HUES48 (cell line): Measurements from ENCODE around the gene ZNF736.
"Not testable (repeated sequence)": the region's sequence is repeated elsewhere in the genome, so short reads cannot be mapped to it uniquely, and the experiment has no call there.

Experiments used
- H3K27ac ChIP-seq: one replicate; pipeline ENCODE4 v1.7.0; 2013; ENCODE audit warnings: low read depth, low read length, inconsistent platforms
- H3K27me3 ChIP-seq: 2 replicates; pipeline ENCODE4 v1.6.1; 2013; ENCODE audit warnings: mild to moderate bottlenecking, low read length; ENCODE audit not compliant: control insufficient read depth, insufficient read depth
- H3K36me3 ChIP-seq: 2 replicates; pipeline ENCODE4 v1.6.1; 2013; ENCODE audit warnings: low read length; ENCODE audit not compliant: control insufficient read depth, insufficient read depth
- H3K4me1 ChIP-seq: 2 replicates; pipeline ENCODE4 v1.6.1; 2013; ENCODE audit warnings: mild to moderate bottlenecking, low read length; ENCODE audit not compliant: control insufficient read depth, insufficient read depth
- H3K4me3 ChIP-seq: 2 replicates; pipeline ENCODE4 v1.5.1; 2013; ENCODE audit warnings: mild to moderate bottlenecking, low read depth, low read length
- H3K9ac ChIP-seq: 2 replicates; pipeline ENCODE4 v1.6.1; 2013; ENCODE audit warnings: mild to moderate bottlenecking, low read depth, low read length, moderate library complexity
- H3K9me3 ChIP-seq: 2 replicates; pipeline ENCODE4 v1.6.1; 2013; ENCODE audit warnings: low read length; ENCODE audit not compliant: control insufficient read depth, insufficient read depth

ZNF736 gene

GRCh38 chr7:64314566-64314965, 805 bp downstream of the ZNF736 start:
- Histone ChIP-seq H3K4me3 (peak overlapping the region; percentile 95), H3K4me1 (no peaks in the 10 kb centered on the region), H3K27ac (no peak overlapping the region), H3K36me3 (no peaks in the 10 kb centered on the region), H3K27me3 (no peaks in the 10 kb centered on the region), H3K9me3 (peaks cover 61% of the 10 kb centered on the region), H3K9ac (peak overlapping the region; percentile 94)

GRCh38 chr7:64316031-64316742, 2.4 kb downstream of the ZNF736 start:
- H3K4me3 ChIP-seq, H3K36me3 ChIP-seq, H3K9ac ChIP-seq, H3K4me1 ChIP-seq, H3K27me3 ChIP-seq, H3K27ac ChIP-seq: not testable (repeated sequence)
- H3K9me3 ChIP-seq, result peaks cover 62% of the 10 kb centered on the region

- H3K27ac ChIP-seq, result no peak overlapping the region
Measured at GRCh38 chr7:64320547-64321513, 7.1 kb downstream of the ZNF736 start.

GRCh38 chr7:64324166-64324565, 10.4 kb downstream of the ZNF736 start:
- H3K36me3 ChIP-seq, H3K9ac ChIP-seq, H3K27me3 ChIP-seq, H3K4me3 ChIP-seq, H3K27ac ChIP-seq, H3K4me1 ChIP-seq: not testable (repeated sequence)
- H3K9me3 ChIP-seq, result peaks cover 70% of the 10 kb centered on the region

More at GRCh38 chr7:64320547-64321513, 7.1 kb downstream of the ZNF736 start:
- Histone ChIP-seq H3K9me3 (peaks cover 64% of the 10 kb centered on the region), H3K9ac (no peak overlapping the region), H3K4me1 (no peaks in the 10 kb centered on the region), H3K27me3 (no peaks in the 10 kb centered on the region), H3K4me3 (no peak overlapping the region), H3K36me3 (no peaks in the 10 kb centered on the region)

GRCh38 chr7:64348713-64349210, 35.0 kb downstream of the ZNF736 start:
- H3K36me3 ChIP-seq, H3K4me3 ChIP-seq, H3K4me1 ChIP-seq, H3K9ac ChIP-seq, H3K27me3 ChIP-seq, H3K27ac ChIP-seq: not testable (repeated sequence)
- peaks cover 94% of the 10 kb centered on the region for H3K9me3 ChIP-seq

- Histone ChIP-seq H3K4me3 (no peak overlapping the region), H3K27ac (no peak overlapping the region), H3K9ac (no peak overlapping the region), H3K27me3 (no peaks in the 10 kb centered on the region), H3K36me3 (no peaks in the 10 kb centered on the region), H3K9me3 (peaks cover 89% of the 10 kb centered on the region), H3K4me1 (no peaks in the 10 kb centered on the region)
Measured at GRCh38 chr7:64359543-64359942, 45.8 kb downstream of the ZNF736 start.

GRCh38 chr7:64371116-64371515, 57.4 kb downstream of the ZNF736 start:
- no peak overlapping the region for H3K9ac ChIP-seq
- H3K27me3 ChIP-seq, result no peaks in the 10 kb centered on the region
- no peaks in the 10 kb centered on the region for H3K36me3 ChIP-seq
- H3K27ac ChIP-seq, result no peak overlapping the region
- no peaks in the 10 kb centered on the region for H3K4me1 ChIP-seq
- H3K4me3 ChIP-seq, result no peak overlapping the region
- H3K9me3 ChIP-seq, result peaks cover 93% of the 10 kb centered on the region

- H3K9me3 ChIP-seq, result peaks cover 96% of the 10 kb centered on the region
- H3K4me3 ChIP-seq, result no peak overlapping the region
- no peak overlapping the region for H3K9ac ChIP-seq
- H3K27ac ChIP-seq, result no peak overlapping the region
- no peaks in the 10 kb centered on the region for H3K27me3 ChIP-seq
- no peaks in the 10 kb centered on the region for H3K4me1 ChIP-seq
- no peaks in the 10 kb centered on the region for H3K36me3 ChIP-seq
Measured at GRCh38 chr7:64373017-64373416, 59.3 kb downstream of the ZNF736 start.

- H3K9me3 ChIP-seq, result peaks cover 84% of the 10 kb centered on the region
- no peaks in the 10 kb centered on the region for H3K4me1 ChIP-seq
- no peaks in the 10 kb centered on the region for H3K27me3 ChIP-seq
- no peak overlapping the region for H3K9ac ChIP-seq
- H3K4me3 ChIP-seq, result no peak overlapping the region
- no peaks in the 10 kb centered on the region for H3K36me3 ChIP-seq
- H3K27ac ChIP-seq, result no peak overlapping the region
Measured at GRCh38 chr7:64400401-64400800, 86.6 kb downstream of the ZNF736 start.
